ENCODE results near the gene TEFM.
A peak's percentile ranks its signal among the peaks of the same experiment; 100 is the strongest.
"Not testable (repeated sequence)": the region's sequence is repeated elsewhere in the genome, so short reads cannot be mapped to it uniquely, and the experiment has no call there.

The TEFM gene

GRCh38 chr17:30906101-30906911 is at the start of gene TEFM:
TSS of gene TEFM (minus strand) at chr17:30906238. CDS start at chr17:30906198, 40 bp downstream.
- peak; percentile 87 to 91 for DNase-seq

DNA sequence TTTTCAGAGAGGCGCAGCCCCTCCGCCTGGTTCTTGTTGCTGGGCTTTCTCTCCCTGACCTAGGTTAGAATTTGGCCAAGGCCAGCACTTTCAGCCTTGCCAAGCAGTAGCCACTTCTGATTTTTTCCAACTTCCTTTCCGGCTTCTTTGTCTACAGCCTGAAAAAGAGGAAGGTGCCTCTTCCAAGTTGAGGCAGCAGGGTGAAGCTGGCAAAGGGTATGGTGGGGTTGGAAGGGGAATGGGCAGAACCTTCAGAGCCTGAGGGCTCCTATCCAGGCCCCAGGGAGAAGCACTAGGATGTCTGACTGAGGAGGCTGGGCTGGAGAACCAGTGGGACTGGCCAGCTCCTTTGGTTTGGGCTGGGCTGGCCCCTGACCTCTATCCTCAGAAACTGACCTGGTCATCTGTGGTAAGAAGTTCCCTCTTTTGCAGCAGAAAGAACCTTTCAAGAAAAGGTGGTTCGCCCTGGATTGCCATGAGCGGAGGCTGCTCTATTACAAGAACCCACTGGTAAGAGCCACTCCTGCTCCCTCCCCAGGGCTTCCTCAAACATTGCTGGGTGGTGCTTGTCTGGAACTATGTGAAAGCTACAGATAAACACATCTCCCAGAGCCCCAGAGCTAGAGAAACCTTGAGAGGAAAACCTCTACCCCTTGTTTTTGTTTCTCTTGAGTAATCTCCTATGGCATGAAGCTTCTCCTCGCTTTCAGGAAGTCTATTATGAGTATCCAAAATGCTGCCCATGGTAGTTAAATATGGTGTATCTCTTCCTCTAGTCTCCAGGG is 48.2 kb upstream of the TEFM start:
- DNase-seq = no peak

GRCh38 chr17:30952638-30953393 is 46.8 kb upstream of the TEFM start:
- DNase-seq = peak in 1 of 2 donors; percentile 30

DNA sequence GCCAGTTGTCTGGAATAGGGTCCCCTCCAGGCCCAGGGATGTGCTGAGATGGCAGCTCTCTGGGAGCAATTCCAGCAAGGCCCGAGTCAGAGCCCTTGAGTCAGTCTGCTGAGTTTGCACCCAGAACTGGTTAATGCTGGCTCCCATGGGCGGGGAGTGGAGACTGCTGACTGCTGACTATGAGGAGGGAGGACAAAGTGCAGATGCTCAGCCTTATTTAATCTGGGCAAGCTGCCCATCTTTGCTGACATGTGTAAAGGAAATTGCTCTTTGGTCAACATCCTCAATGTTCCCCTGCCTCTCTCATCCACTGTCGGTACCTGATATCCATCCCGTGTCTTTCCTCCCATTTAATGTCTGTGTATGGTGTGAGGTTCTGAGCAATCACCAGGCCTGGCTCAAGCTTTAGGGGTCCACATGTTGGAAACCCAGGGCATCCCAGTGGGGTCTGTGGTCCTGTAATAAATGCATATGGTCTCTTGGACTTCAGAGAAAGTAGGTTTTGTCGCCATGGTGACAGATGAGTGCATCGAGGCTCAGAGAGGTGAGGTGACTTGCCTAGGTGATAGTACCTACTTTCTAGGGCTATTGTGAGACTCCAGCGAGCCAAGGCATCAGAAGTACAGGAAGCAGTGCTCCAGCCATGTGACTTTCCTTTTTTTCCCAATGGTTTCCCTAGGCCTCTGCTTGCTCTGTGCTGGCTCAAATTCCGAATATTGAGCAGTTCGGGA is 44.8 kb upstream of the TEFM start:
- DNase-seq = peak in 1 of 2 donors; percentile 40

DNA sequence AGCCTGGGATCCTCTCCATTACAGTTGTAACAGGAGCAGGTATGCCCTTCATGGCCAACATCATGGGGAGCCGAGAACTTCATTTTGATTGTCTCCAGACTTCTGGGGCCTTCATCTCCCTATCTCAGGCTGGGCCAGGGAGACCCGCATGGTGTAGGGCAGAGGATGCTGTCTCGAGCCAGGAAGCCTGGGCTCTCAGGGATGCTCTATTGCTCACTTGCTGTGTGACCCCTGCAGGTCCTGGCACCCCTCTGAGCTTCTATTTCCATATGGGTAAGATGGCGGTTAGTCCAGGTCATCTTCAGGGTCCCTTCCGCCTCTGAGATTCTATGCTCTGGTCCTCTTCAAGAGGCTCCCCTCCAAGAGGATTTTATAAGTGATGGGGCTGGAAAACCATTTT is 44.2 kb upstream of the TEFM start:
- no peak for DNase-seq

- no peak for DNase-seq
Measured at GRCh38 chr17:30947796-30948195, 41.8 kb upstream of the TEFM start.

DNA sequence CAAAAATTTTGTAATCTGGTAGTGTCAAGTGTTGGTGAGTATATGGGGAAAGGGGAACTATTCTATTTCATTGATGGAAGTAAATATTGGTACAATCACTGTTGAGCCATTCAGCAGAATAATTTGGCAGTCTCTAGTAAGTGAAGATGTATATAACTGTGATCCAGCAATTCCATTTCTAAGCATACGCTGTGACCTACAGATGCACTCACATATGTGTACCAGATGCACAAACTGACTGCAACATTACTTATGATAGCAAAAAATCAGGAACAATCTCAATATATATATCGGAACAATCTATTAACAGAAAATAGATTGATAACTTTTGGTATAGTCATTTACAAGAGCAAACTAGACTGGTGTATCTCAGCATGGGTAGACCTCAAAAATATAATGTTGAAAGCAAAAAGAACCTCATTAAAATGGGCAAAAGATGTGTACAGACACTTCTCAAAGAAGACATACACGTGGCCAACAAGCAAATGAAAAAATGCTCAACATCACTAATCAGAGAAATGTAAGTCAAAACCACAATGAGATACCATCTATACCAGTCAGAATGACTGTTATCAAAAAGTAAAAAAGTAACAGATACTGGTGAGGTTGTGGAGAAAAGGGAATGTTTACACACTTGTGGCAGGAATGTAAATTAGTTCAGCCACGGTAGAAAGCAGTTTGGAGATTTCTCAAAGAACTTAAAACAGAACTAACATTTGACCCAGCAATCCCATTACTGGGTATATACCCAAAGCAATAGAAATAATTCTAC is 36.5 kb upstream of the TEFM start:
- DNase-seq = no peak

GRCh38 chr17:30939051-30939689 is 33.1 kb upstream of the TEFM start:
- no peak for DNase-seq

DNA sequence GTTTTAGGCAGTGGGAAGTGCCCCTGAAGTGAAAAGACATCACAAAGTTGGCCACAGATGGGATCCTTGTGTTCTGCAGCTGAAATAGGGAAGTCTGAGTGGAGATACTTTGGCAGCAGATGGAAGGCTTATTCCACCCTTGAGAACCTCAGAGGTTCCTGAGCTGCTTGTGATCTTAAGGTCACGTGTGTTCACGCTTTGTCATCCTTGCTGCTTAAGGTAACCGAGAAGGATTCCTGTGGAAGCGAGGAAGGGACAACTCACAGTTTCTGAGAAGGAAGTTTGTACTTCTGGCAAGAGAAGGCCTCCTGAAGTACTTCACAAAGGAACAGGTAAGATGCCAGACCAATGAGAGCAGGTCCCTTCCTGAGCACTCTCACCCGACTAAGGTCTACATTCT is 27.9 kb upstream of the TEFM start:
- no peak for DNase-seq

- DNase-seq = not testable (repeated sequence)
Measured at GRCh38 chr17:30931582-30931981, 25.5 kb upstream of the TEFM start.

- no peak for DNase-seq
Measured at GRCh38 chr17:30930495-30930894, 24.5 kb upstream of the TEFM start.

GRCh38 chr17:30929861-30930260 is 23.8 kb upstream of the TEFM start:
- not testable (repeated sequence) for DNase-seq

DNA sequence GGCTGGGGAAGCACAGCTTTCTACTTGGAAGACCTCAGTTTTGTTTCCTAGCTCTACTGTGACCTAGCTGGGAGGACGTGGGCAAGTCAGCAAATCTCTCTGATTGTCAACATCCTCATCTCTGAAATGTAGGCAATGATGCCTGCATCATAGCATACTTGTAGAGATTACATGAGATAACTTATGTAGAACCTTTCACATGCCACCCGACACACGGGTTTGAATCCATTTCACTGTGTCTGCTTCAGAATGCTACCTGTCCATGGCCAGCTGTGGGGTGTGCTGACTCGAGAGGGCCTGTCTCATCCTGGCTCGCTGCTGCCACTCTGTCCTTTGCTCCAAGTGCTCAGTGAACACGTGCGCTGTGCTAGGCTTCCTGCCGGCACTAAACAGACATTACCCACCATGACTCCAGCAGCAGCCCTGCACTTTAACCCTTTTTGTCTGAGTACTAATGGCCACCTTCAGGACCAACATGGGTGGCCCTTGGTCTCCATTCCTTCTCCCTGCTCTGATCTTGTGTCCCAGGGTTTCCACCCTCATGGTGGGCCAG is 23.1 kb upstream of the TEFM start:
- DNase-seq = no peak

- DNase-seq = no peak
Measured at GRCh38 chr17:30928584-30928983, 22.5 kb upstream of the TEFM start.

- DNase-seq = no peak
Measured at GRCh38 chr17:30927756-30928155, 21.7 kb upstream of the TEFM start.

- no peak for DNase-seq
Measured at GRCh38 chr17:30926516-30926915, 20.5 kb upstream of the TEFM start.

DNA sequence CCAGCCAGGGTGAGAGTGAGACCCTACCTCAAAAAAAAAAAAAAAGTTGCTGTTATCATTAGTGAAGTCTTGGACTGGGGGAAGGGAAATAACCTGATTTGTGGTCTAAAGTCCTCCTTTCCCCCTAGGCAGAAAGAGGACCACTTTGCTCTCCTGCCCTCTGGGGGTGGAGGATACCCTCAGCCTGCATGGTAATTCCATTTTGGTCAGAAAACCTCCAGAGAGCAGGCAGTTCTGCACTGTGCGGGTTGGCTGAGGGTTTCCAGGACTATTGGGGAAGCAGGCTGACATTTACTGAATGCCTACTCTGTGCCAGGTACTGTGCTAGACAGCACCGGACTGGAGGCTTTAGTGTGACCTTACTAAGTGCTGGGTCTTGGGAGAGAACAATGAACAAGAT is 18.3 kb upstream of the TEFM start:
- DNase-seq = no peak

GRCh38 chr17:30922235-30923030 is 16.4 kb upstream of the TEFM start:
- peak in 1 of 2 donors; percentile 11 for DNase-seq

GRCh38 chr17:30921544-30922196 is 15.6 kb upstream of the TEFM start, which contains the start of gene ADAP2:
TSS of gene ADAP2 (plus strand) at chr17:30921945. CDS start at chr17:30922015, 70 bp downstream.
- DNase-seq = peak in 1 of 2 donors; percentile 49
